Testis (tissue), 2 donors: ENCODE measurements around the gene SLC26A11.

ENCODE experiments used
- CTCF ChIP-seq, 3 experiments: fragments of 450-650 bp in 2 of 3; fragments of 200-600 bp in 1 of 3; sonication (generic) in 1 of 3; IDR thresholded peaks; one replicate each; pipeline ENCODE4 v1.5.1; 2016 to 2019; ENCODE audit warnings: antibody characterized with exemption in 3 of 3, mild to moderate bottlenecking in 2 of 3, moderate library complexity in 1 of 3
- POLR2A ChIP-seq: fragments of 450-650 bp; IDR thresholded peaks from one replicate; pipeline ENCODE4 v1.6.1; 2017; ENCODE audit warnings: antibody characterized with exemption, mild to moderate bottlenecking, moderate library complexity

DNA sequence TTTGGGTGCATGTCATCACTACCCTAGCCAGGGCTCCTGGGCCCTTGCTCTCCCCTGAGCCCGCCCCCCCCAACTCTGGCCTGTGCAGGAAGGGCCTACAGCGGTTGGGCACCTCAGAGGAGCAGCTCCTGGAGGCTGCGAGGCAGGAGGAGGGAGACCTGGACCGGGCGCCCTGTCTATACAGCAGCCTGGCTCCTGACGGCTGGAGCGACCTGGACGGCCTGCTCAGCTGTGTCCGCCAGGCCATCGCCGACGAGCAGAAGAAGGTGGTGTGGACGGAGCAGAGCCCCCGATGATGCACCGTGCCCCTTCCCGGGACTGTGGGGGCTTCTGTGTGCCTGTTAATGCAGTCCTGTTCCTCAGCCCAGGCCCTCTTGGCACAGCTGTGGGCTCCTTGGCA is 12.2 kb upstream of the SLC26A11 start:
- TF ChIP-seq POLR2A (no peak), CTCF (IDR thresholded peaks at IDR 0.05) (no peak)
